Spleen (tissue), 7 donors: ENCODE measurements around the gene HS2ST1.
"Not testable (repeated sequence)": the region's sequence is repeated elsewhere in the genome, so short reads cannot be mapped to it uniquely, and the experiment has no call there.

Experiments used
- POLR2A ChIP-seq, 3 donors: fragments of 450-650 bp; IDR thresholded peaks; one replicate each; pipeline ENCODE4 v1.5.1; 2017; ENCODE audit warnings: antibody characterized with exemption in 3 of 3, mild to moderate bottlenecking in 1 of 3
- POLR2AphosphoS5 ChIP-seq, 3 donors: sonication (generic); formaldehyde crosslinking; IDR thresholded peaks; one replicate each; pipeline ENCODE4 v1.5.1; 2017; ENCODE audit warnings: antibody characterized with exemption in 3 of 3
- TF ChIP-seq, protein P1 (sequence below), 11 experiments: fragments of 200-600 bp in 7 of 11; fragments of 450-650 bp in 4 of 11; sonication (generic) in 4 of 11; IDR thresholded peaks in 8 of 11; conservative IDR thresholded peaks in 3 of 11; 1 replicate in 7 of 11; 2 replicates in 4 of 11; pipeline versions ENCODE4 v1.4.0 to v1.8.0; 2016 to 2021; ENCODE audit warnings: antibody characterized with exemption in 11 of 11, inconsistent platforms in 4 of 11, mild to moderate bottlenecking in 1 of 11
- donor health status: DM: no; HTN: no; CAD: no; lungs with moderate emphysema.
- donor health status: DM: no; HTN: no; CAD: no.
- donor health status: DM: no; HTN: no; CAD: no.

DNA sequence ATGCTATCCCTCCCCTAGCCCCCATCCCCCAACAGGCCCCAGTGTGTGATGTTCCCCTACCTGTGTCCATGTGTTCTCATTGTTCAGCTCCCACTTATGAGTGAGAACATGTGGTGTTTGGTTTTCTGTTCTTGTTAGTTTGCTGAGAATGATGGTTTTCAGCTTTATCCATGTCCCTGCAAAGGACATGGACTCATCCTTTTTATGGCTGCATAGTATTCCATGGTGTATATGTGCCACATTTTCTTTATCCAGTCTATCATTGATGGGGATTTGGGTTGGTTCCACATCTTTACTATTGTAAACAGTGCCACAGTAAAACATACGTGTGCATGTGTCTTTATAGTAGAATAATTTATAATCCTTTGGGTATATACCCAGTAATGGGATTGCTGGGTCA is 152.3 kb downstream of the HS2ST1 start:
- TF ChIP-seq, protein P1, sequence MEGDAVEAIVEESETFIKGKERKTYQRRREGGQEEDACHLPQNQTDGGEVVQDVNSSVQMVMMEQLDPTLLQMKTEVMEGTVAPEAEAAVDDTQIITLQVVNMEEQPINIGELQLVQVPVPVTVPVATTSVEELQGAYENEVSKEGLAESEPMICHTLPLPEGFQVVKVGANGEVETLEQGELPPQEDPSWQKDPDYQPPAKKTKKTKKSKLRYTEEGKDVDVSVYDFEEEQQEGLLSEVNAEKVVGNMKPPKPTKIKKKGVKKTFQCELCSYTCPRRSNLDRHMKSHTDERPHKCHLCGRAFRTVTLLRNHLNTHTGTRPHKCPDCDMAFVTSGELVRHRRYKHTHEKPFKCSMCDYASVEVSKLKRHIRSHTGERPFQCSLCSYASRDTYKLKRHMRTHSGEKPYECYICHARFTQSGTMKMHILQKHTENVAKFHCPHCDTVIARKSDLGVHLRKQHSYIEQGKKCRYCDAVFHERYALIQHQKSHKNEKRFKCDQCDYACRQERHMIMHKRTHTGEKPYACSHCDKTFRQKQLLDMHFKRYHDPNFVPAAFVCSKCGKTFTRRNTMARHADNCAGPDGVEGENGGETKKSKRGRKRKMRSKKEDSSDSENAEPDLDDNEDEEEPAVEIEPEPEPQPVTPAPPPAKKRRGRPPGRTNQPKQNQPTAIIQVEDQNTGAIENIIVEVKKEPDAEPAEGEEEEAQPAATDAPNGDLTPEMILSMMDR (IDR thresholded peaks at IDR 0.05 in 8 of 11, conservative IDR thresholded peaks at IDR 0.05 in 3 of 11): not testable (repeated sequence)
- TF ChIP-seq POLR2A, POLR2AphosphoS5 (IDR thresholded peaks at IDR 0.05): not testable (repeated sequence)
